ENCODE results near the gene TRPM6. TPM values are rescaled to one million over a fixed set of nuclear protein-coding genes. Genes with fewer than 3 reads are reported as not detected.

TRPM6 gene
- total and polyA plus RNA-seq, 9 donors = 0.06 to 0.69 (median 0.25) TPM

DNA sequence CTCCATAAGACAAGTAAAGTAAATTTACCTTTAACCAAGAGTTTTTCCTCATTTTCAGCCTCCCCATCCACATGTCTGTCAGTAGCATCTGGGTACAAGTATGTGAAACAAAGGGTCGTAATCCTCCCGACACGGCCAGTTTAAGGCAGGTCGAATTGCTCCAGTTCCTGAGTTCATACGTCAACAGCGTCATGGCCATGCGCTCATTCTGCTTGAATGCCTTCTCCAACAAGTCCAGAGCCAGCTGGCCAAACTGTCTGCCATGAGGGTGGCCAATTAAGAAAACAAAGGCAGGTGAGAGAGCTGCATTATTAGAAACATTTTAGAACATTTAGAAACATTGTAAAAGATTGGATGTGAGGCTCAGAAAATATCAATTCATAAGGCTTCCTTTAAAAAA is 87.5 kb downstream of the TRPM6 start:
- 77 to 80% (median 79%) methylated on average over 7 of the region's 7 CpGs for WGBS, 3 donors
- no peak overlapping the region for H3K27ac ChIP-seq
- DNase-seq = no peak
- no peak for TF ChIP-seq POLR2A (IDR thresholded peaks at IDR 0.05)
- no peak for TF ChIP-seq EP300 (IDR thresholded peaks at IDR 0.05)
- TF ChIP-seq, protein P1, sequence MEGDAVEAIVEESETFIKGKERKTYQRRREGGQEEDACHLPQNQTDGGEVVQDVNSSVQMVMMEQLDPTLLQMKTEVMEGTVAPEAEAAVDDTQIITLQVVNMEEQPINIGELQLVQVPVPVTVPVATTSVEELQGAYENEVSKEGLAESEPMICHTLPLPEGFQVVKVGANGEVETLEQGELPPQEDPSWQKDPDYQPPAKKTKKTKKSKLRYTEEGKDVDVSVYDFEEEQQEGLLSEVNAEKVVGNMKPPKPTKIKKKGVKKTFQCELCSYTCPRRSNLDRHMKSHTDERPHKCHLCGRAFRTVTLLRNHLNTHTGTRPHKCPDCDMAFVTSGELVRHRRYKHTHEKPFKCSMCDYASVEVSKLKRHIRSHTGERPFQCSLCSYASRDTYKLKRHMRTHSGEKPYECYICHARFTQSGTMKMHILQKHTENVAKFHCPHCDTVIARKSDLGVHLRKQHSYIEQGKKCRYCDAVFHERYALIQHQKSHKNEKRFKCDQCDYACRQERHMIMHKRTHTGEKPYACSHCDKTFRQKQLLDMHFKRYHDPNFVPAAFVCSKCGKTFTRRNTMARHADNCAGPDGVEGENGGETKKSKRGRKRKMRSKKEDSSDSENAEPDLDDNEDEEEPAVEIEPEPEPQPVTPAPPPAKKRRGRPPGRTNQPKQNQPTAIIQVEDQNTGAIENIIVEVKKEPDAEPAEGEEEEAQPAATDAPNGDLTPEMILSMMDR (IDR thresholded peaks at IDR 0.05) = no peak
- H3K4me1 ChIP-seq (ENCODE audit: insufficient read depth) = no peaks in the 10 kb centered on the region
- H3K27me3 ChIP-seq = no peaks in the 10 kb centered on the region
- intact Hi-C loops (cut with DNase I) = no loop called here
- no peaks in the 10 kb centered on the region for H3K36me3 ChIP-seq
- no peak overlapping the region for H3K4me3 ChIP-seq
- H3K9me3 ChIP-seq = no peaks in the 10 kb centered on the region

DNA sequence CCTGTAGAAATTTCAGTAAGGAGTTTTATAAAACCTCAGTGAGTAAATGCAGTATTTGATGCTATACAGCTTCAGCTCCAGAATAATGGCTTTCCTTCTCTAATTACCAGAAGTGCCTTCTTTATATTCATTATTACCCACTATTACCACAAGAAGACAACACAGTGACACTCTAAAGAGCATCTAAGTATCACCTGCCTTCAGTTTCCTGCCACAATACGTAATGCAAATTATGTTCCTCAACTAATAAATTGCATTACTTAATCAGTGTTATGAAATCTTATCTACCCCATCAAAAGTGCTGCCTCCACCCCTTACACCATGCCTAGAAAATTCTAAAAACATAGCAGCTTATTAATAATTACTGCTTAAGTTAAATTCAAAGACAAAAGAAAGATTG is 91.9 kb downstream of the TRPM6 start:
- TF ChIP-seq EP300 (IDR thresholded peaks at IDR 0.05) (no peak), POLR2A (IDR thresholded peaks at IDR 0.05) (no peak)
- TF ChIP-seq, protein P1 (IDR thresholded peaks at IDR 0.05) = no peak
- Histone ChIP-seq H3K27me3 (no peaks in the 10 kb centered on the region), H3K9me3 (no peaks in the 10 kb centered on the region), H3K4me1 (ENCODE audit: insufficient read depth) (no peaks in the 10 kb centered on the region), H3K36me3 (no peaks in the 10 kb centered on the region), H3K27ac (no peak overlapping the region), H3K4me3 (no peak overlapping the region)
- WGBS, 3 donors = 40 to 93% (median 86%) methylated on average over 1 of the region's 1 CpG
- DNase-seq = no peak
- intact Hi-C loops (cut with DNase I) = no loop called here

DNA sequence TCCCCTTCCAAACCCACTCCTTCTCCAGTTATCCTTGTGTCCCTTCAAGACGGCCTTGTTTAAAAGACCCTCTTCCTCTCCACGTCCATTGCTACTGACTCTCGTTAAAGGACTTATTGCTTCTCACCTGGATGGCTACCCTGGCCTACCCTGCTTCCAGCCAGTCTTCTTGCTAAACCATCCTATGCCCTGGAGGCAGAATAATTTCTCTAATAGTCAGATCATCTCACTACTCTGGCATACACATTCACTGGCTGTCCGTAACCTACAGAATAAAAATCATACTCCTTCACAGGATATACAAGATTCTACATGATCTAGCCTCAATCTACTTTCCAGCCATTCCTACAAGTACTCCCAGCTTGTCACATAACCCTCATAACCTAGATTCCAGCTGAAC is 92.6 kb downstream of the TRPM6 start:
- H3K27ac ChIP-seq = no peak overlapping the region
- TF ChIP-seq EP300 (IDR thresholded peaks at IDR 0.05) (no peak), POLR2A (IDR thresholded peaks at IDR 0.05) (no peak)
- TF ChIP-seq, protein P1 (IDR thresholded peaks at IDR 0.05) = no peak
- no peaks in the 10 kb centered on the region for H3K27me3 ChIP-seq
- DNase-seq = no peak
- H3K4me3 ChIP-seq = no peak overlapping the region
- intact Hi-C loops (cut with DNase I) = no loop called here
- H3K4me1 ChIP-seq (ENCODE audit: insufficient read depth) = no peaks in the 10 kb centered on the region
- no peaks in the 10 kb centered on the region for H3K36me3 ChIP-seq
- WGBS, 3 donors = 81 to 89% (median 83%) methylated on average over 4 of the region's 4 CpGs
- no peaks in the 10 kb centered on the region for H3K9me3 ChIP-seq

DNA sequence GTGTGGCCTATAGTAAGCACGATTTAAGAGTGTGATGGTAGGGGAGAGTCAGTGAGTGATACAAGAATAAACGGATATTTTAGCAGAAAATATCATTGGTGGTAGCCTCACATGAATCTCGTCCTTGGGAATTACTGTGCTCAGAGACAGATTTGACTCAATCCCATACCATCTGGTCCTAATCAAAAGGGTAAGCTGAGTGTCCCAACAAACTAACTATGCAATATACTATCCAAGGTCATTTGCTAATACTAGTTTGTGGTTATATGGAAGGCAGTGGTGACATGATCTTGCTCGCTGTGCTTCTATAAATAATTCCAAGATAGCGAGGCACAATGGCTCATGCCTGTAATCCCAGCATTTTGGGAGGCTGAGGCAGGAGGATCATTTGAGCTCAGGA is 103.2 kb downstream of the TRPM6 start:
- Histone ChIP-seq H3K4me3 (no peak overlapping the region), H3K36me3 (no peaks in the 10 kb centered on the region), H3K27me3 (no peaks in the 10 kb centered on the region), H3K4me1 (ENCODE audit: insufficient read depth) (no peaks in the 10 kb centered on the region), H3K27ac (no peak overlapping the region), H3K9me3 (peaks cover 0 to 4% of the 10 kb centered on the region in 2 donors)
- DNase-seq = no peak
- intact Hi-C loops (cut with DNase I) = no loop called here
- TF ChIP-seq, protein P1 (IDR thresholded peaks at IDR 0.05) = no peak
- TF ChIP-seq EP300 (IDR thresholded peaks at IDR 0.05) = no peak
- TF ChIP-seq POLR2A (IDR thresholded peaks at IDR 0.05) = no peak
- 58 to 71% (median 66%) methylated on average over 5 of the region's 5 CpGs for WGBS, 3 donors
